CD4-positive, alpha-beta T cell treated with Interleukin-6 for 4 hours (primary cell): ENCODE data around the gene PLXNB1.

ENCODE experiments used
- DNase-seq: peaks from one replicate; pipeline ENCODE4 v3.0.0-alpha.2; 2020; ENCODE audit warnings: mixed read lengths

The PLXNB1 gene

DNA sequence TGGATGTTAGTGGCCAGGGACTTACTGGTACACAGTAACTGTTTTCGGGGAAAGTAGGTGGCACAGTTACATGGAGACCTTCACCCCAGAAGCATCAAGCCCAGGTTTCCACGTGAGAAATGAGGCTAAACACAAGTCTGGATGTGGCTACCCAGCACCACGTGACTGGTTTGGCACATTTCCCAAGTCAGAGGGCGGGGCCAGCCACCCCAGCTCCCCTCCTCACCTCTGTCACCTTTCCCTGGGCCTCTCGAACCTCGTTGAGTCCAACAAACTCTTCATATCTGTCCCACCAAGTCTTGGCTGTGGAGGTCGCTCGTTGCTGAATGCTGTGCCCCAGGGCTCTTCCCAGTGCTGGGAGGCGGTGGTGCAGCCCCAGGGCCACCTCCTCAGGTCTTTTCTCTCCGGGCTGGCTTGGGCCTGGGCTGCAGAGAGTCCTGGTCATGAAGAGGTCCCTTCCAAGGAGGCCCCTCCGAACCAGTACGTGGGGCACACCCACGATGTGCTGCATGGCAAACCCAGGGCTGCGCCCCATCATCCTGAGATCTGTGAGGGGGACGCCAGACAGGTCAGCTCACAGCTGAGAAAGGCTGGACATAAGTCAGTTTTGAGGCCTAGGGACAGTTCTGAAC lies 4.8 kb upstream of the PLXNB1 start:
- DNase-seq = peak; percentile 28

DNA sequence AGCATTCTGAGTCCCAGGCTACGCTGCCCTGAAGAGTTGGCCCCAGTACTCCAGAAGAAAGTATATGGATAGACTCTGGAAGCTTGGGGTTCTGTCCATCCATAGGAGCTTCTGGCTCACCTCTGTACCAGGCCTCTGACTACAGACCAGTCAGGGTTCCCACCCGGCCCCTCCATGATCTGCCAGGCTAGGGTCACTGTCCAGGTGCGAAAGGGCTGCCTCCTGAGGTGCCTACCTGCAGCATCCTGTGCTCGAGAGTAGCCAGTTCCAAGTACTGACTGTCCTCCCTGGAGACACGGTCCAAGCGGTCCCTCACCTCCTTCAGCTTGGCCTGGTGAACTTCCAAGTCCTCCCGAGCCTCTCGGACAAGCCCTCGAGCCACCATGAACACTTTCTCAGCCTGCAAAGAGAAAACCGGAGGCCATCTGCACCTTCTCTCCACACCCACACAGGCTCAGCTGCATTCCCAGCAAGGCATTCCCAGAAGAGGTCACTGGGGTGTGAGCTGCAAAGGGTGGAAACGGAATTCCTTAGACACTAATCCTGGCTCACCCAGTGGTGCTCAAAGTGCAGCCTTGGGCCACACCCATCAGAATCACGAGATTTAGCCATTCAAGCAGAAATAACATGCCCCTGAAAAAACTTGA lies 3.7 kb upstream of the PLXNB1 start:
- DNase-seq = no peak

DNA sequence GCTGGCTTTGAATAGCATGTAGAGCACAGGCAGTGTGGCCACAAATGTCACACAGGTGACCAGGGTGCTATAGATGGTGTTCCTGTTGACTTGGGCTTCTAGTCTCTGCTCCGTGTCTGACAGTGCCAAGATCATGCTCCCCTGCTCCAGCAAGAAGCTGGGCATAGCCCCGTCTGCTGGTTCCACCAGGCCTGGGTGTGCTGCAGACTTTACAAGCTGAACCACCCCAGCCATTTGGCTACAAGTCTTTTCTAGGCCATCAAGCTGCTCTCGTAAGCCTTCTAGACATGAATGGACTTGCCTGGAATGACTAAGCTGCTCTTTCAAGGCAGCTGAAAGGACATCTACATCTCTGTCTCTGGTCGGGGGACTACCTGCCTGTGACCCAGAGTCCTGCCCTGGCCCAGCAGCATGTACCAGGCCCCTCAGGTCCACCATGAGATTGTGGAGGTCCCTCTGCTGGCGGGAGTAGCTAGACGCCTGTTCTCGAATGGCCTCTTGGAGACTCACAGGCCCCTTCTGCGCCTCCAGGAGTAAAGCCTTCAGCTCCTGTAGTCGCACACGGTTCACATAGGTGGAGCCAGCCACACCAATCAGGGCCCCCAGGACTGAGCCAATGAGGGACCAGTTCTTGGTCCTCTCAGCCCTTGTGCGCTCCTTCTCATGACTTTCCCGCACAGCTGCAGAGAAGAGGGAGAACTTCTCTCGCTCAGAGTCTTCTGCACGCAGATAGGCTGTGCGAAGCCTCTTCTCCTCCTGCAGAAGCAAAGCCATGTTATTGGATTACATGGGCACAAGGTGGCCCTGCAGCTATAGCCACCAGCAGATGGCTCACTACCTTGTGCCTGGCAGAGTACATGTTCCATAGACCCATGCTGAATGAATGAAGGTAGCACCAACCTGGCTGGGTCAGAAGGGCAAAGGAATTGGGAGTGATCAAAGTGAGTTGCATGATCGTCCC lies 2.8 kb upstream of the PLXNB1 start:
- no peak for DNase-seq

DNA sequence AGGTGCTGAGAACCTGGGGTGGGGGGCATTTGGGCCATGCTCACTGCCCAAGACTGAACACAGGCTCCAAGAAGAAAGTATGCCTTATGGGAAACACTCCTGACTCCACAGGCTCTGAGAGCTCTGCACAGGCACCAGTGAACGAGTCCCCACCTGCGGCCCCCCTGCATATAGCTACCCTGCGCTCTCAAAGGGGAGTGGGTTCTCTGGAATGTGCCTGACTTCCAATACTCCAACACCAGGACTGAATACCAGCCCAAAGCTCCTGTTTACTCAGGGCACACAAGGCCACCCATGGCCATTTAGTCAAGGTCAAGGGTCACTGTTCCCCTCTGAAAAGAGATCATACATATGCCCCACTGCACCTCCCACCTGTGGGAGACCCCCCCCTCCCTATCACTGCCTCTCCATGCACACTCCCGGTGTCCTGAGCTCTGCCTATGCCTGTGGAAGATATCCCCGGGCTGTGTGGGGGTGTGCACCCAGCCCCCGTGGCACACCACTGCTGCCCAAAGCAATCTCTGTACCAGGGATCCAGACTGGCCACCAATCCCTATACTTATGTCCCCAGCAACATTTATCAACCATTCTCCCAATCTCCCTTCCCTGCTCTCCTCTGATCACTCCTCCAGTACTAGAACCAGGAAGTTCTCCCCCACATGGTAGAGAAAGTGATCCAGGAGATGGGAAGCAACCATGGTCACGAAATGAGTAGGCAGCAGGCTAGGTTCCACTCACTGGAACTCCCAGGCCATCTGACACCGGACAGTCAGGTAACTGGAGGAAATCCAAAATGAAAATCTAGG lies 1.5 kb upstream of the PLXNB1 start:
- DNase-seq = no peak

DNA sequence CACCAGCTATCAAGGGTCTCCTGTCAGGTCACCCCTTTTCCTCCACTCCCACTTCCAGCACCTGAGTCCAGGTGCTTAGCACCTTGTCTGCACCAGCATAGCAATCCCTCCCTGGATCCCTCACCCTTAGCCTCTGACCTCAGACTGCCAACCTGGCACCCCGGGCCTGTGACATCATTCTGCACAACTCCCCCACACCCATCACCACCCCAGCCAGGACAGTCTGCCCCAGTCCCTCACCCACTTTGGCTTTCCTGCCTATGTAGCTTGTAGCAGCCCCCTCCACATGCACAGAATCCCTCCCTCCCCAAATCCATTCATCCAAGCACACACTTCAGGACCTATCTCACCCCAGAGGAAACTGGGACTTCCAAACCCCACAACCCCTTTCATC lies 819 bp upstream of the PLXNB1 start:
- DNase-seq = no peak

DNA sequence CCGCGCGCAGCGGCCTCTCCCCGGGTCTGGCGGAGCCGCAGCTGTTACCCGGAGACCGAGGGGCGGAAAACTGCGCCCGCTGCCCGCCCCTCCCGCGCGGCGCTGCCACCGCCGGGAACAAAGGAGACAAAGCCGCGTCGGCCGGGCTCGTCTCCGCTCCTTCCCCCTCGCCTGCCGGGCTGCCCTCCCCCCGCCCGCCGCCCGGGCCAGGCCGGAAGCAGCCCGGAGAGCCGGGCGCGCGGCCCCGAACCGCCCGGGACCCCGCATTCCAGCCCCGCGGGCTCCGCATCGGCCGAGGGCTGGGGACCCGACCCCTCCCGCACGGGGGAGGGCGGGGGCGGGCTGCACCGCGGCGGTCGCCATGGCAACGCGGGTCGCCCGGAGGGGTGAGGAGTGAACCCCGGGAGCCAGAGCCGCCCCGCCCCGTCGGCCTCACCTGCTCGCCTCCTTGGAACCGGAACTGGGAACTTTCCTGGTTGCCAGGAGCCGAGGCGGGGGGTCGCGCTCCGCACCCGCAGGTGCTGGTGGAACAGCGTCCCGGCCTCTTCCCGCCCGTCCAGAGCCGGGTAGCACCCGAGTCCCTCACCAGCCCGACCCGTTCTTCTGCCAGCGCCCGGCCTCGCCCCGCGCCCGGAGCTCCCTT lies 448 bp downstream of the PLXNB1 start:
- DNase-seq = peak; percentile 74

DNA sequence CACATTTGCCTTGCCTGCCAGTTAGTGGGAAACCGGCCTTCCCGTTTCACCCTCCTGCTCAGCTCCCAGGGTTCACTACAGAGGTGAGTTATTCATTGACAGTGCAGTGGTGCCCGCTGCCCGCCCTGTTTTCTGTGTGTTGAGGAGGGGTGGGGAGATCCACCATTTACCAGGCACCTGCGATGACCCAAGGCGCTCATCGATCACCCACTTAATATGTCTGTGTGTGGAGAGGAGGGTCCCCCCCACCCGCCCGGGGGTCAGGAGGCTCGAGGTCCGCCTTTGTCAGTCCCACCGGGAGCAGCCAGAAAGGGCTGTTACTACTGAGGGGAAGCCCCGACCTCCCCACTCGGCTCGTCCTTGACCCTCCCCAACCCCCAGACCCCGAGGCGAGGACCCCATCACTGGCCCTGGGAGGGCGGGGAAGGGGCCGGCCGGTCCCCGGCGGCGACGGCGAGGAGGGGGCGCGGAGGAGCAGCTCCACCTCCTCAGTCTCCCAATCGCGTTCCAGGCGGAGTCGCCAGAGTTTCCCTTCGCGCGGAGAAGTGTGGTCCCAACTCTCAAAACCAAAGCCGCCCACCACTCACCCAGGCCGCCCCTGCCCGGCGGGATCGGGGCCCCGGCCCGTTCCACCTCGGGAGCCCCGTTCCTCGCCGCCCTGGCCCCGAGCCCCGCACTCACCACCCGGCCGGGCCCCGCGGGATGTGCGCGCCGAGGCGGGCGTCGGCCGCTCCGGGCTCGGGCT lies 1.1 kb downstream of the PLXNB1 start:
- DNase-seq = no peak

DNA sequence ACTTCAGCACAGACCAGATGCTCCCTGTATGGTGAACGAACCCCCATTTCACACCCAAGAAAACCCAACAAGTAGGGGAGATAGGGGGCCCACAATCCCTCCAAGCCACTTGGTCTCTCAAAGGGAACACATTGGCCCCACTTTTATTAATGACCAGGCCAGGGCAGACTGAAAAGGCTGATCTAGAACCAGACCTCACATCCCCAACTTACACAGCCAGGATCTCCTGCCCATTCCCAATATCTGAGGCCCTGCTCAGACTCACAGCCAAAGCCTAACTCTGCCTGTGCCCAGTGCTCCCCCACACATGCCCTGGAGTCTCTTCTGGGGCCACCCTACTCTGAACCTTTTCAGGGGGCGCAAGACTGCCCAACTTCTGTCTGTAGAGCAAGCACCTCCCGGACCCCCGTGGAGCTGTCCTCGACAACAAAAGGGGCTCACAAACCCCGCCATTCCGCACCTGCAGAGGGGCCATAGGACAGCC lies 1.8 kb downstream of the PLXNB1 start:
- no peak for DNase-seq

DNA sequence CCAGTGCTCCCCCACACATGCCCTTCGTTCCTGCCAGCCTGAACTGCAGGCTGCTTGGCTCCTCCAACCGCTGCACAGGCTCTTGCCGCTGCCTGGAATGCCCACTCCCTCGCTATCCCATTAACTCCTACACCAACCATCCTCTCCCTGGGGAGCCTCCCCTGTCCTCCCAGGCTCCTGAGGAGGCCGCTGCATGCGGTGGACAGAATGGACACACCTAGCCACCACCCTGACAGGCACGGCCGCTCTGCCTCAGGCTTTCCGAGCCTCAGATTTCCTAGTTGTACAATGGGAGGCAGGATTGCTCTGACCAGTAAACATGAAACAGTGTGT lies 2.3 kb downstream of the PLXNB1 start:
- DNase-seq = no peak

DNA sequence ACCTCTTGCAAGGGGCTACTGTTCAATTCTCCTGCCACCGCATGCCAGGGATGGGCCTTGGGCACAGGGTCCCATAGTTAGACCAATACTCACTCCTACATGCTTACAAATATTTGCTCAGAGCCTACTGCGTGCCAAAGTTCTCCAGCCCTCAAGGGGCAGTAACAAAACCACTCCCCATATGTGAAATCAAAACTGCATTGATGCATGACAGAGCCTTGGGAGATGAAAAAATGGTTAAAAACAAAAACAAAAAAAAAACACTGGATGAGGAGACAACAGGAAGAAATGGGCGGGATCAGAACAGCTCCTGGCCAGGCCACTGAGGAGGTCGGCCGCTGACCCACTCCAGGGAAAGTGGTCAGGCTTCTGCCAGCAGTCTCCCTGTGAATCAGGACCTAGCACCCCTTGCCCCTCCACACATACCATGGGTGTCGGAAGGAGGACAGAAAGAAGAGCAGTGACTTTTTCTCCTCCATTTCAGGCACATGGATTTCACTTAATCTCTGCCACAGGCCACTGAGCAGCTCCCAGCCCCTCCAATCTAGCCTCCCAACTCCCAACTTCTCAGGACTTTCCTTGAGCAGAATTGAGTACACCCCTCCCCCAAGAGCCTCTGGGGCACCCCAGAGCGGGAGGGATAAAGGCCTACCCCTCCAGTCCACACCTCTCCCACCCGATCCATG lies 2.8 kb downstream of the PLXNB1 start:
- no peak for DNase-seq

DNA sequence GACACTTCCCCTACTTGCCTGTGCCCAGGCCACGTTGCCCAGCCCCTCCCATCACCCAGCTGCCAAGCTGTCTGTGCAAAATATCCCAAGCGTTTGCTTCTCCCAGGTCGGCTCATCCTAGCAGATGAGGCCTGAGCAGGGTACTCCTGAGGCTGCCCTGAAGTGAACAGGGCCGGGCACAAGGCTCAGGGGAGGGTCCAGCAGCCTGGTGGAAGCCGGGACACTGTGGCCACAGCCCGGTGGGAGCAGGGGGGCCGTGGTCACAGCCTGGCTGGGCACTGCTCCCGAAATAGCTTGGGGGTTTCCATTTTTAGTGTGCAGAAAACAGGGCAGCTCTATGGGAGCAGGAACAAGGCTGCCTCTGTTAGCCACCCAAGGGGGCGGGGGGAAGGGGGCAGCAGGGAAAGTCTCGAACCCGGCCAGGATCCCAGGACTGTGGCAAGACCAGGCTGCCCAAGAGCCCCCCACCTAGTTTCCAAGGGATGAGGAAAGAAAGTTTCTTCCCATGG lies 3.4 kb downstream of the PLXNB1 start:
- DNase-seq = no peak

DNA sequence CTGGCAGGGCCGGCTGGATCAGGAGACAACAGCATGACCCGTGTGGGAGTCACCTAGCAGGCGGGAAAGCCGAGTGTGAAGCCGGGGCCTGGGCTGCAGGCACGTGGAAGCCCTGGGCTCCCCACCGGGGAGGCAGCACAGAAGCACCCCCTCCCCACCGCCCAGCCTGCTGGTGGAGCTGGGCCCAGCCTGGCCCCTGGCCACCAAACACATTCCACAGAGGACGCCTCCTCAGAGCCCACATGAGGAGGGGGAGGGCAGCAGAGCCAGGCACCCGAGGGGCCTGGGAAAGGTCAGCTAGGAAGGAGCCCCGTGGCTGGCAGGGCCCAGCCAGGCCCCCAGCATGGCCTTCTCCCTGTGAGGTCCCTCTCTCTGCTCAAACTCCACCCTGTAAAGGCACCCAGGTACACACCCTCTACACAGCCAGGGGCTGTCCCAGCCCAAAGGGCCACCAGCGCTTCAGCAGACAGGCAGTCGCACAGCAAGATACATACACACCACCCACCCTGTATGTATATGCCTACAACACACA lies 4.5 kb downstream of the PLXNB1 start:
- no peak for DNase-seq

DNA sequence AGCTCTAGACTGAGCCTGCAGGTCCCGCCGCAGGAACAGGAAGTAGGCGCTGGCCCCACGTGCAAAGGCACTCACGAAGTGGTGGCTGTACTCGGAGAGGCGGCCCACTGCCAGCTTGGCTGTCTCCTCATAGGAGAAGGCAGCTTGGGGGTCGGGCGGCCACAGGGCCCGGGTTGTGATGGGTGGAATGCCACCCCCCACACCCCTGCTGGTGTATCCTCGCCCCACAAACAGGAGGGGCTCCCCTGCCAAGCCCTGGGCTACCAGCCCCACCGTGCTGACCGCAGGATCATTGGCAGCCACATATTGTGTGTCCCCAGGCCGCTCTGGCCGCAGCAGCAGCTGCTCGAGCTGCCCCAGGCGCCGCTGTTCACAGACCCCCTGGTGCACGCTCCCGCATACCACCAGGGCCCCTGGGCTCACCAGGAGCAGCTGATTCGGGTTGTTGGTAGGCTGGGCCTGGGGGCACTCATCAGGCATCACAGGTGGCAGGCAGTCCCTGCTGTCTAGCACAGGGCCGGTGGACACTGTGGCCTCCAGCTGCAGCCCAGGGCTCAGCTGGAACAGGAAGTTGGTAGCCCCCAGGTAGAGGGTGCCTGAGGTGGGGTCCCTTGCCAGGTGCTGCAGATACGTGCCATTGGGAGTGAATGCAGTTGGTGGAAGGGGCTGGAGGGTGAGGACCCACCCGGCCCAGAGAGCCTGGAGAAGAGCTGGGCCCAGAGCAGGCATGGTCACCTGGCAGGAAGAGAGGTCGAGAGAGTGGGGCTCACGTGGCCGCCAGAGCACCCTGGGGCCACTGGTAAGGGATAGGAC lies 5.8 kb downstream of the PLXNB1 start:
- no peak for DNase-seq

DNA sequence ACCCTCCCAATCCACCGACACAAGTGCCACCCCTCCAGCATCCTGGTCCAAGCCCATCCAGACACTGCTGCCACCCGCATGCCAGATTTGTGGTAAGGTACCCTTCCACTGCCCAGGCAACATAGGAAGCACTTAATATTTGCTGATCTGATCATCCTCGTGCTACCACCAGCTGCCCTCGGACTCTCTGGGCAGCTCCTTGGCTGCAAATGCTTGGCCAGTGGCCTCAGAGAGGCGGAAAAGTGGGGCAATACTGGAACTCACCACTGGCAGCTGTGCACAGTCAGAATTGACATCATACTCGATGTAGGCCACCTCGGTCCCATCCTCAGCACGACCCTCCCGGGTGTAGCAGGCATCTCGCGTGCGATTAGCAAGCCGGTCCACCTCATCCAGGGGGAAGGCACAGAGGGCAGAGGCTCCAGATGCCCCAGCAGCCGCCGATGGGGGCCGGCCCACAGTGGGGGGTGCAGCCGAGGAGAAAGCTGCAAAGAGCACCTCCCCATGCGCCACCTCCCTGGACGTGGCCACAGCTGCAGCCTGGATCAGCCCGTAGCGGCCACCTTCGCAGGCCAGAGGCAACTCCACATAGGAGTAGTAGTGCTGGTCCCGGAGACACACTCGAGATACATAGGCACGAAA lies 6.5 kb downstream of the PLXNB1 start:
- DNase-seq = no peak

DNA sequence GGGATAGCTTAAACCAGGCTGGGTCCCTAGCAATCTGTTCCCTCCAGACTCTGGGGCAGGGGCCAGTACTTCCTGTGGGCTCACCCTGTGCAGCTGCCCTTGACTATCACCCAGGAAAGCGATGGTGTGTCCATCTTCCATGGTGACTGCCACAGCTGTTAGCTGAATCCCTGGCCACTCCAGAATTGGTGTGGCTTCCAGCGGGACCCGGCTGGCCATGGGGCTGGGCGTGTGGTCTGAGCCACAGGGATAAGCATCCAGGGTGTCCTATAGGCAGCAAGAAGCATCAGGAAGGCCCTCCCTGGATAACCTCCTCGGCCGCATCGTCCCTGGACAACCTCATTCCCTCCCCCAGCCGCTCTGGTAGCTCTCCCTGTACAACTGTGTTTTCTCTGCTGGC lies 7.2 kb downstream of the PLXNB1 start:
- DNase-seq = no peak

DNA sequence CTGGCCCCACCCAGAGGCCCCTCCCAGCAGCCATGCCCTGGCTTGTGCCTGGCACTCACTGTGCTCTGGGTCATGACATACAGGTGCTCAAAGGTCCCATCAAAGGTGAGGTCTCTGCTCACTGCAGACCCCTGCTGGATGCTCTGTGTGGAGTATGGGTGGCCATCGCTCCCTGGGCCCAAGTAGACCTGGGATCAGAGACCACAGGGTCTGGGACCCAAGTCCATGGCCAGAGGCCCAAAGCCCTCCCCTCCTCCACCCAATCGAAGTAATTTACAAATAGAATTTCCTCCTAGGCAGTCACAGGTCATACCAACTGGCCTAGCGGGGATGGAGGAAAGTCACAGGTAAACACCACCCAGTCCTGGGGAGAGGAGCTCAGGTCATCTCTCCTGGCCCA lies 7.6 kb downstream of the PLXNB1 start:
- no peak for DNase-seq

DNA sequence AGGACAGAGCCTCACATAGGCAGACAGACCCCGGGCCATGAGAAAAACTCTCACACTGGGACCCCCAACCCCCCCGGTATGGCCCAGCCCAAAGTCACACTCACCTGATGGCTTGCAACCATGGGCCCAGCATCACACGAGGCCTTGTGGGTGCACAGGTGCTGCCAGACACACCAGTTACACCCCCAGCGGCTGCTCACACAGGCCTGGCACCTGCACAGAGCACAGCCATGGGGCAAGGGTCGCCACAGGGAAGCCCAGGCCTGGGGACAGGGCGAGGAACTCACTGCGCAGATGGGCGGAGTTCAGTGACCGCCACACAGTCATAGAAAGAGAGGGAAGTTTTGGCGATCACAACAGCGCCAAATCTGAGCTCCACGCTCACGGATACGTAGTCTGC lies 9.3 kb downstream of the PLXNB1 start:
- no peak for DNase-seq

DNA sequence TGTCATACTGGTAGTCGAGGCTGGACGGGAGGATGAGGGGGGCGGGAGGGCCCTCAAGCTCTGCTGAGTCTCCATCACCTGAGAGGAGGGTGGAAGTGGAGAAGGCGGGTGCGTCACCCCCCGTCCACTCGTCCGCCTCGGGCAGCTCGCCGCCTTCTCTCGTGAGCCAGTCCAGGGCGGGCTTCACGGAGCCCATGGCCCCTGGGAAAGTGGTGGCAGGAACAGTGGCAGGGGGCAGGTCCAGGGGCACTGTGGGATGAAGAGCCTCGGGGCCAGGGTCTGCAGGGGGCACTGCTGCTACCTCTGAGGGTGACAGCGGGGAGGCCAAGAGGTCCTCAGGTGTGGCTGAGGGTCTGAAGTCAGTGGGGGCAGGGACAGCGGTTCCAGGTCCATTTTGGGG lies 10.3 kb downstream of the PLXNB1 start:
- DNase-seq = no peak

DNA sequence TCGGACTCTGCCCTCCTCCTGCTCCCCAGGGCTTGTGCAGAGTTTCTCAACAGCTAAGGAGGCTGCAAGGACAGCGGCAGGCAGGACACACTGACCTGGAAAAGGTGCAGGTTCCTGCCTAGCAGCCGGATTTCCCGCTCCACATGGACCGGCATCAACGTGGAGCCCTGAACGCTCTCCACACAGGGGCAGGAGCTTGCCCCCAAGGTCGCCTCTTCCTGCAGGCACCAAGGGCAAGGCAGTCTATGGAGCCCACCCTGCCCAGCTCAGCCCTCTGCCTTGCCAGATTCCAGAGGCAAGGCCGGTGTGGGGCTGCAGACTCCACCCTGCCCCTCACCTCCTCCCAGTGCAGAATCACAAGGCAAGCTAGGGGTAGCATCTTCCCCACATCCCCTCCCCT lies 10.7 kb downstream of the PLXNB1 start:
- no peak for DNase-seq
